ENCODE results near the gene CNRIP1.

GRCh38 chr2:68341062-68341329 is 21.2 kb upstream of the CNRIP1 start:
- TF ChIP-seq CTCF (IDR thresholded peaks at IDR 0.05) = no peak
- no peak for TF ChIP-seq POLR2AphosphoS5 (IDR thresholded peaks at IDR 0.05)
